H9 (cell line): ENCODE results near the gene EEF1AKMT3. TPM values are rescaled to one million over a fixed set of nuclear protein-coding genes. Genes with fewer than 3 reads are reported as not detected.

Experiments
- DNase-seq: peaks from one replicate; pipeline ENCODE4 v3.0.0-alpha.2; 2017
- H2AFZ ChIP-seq: one replicate; pipeline ENCODE4 v1.6.1; 2013; ENCODE audit warnings: mild to moderate bottlenecking, low read length, control low read depth, moderate library complexity
- H2AK5ac ChIP-seq: 2 replicates; pipeline ENCODE4 v1.6.1; 2013; ENCODE audit warnings: low read length, control low read depth, mixed read lengths; ENCODE audit not compliant: insufficient read length
- H2BK120ac ChIP-seq: one replicate; pipeline ENCODE4 v1.6.1; 2013; ENCODE audit warnings: low read depth, mild to moderate bottlenecking, low read length, control low read depth, inconsistent platforms; ENCODE audit not compliant: poor library complexity, severe bottlenecking
- H2BK12ac ChIP-seq: 2 replicates; pipeline ENCODE4 v1.6.1; 2013; ENCODE audit warnings: low read length, control low read depth, mixed read lengths, low read depth; ENCODE audit not compliant: insufficient read length
- H2BK15ac ChIP-seq: 2 replicates; pipeline ENCODE4 v1.6.1; 2013; ENCODE audit warnings: low read depth, low read length, control low read depth
- H2BK20ac ChIP-seq: one replicate; pipeline ENCODE4 v1.6.1; 2013; ENCODE audit warnings: low read depth, mild to moderate bottlenecking, low read length, control low read depth, inconsistent platforms; ENCODE audit not compliant: poor library complexity, severe bottlenecking
- H2BK5ac ChIP-seq: 2 replicates; pipeline ENCODE4 v1.6.1; 2013; ENCODE audit warnings: low read length, control low read depth, mixed read lengths; ENCODE audit not compliant: insufficient read length
- H3K14ac ChIP-seq: 2 replicates; pipeline ENCODE4 v1.6.1; 2013; ENCODE audit warnings: low read length, control low read depth; ENCODE audit not compliant: insufficient read depth
- H3K18ac ChIP-seq: 2 replicates; pipeline ENCODE4 v1.6.1; 2013; ENCODE audit warnings: low read depth, mild to moderate bottlenecking, mixed read lengths, low read length, control low read depth; ENCODE audit not compliant: insufficient read length
- H3K23ac ChIP-seq: 2 replicates; pipeline ENCODE4 v1.6.1; 2013; ENCODE audit warnings: low read length, control low read depth, mixed read lengths, low read depth; ENCODE audit not compliant: insufficient read length
- H3K23me2 ChIP-seq: 2 replicates; pipeline ENCODE4 v1.6.1; 2013; ENCODE audit warnings: low read depth, mild to moderate bottlenecking, mixed read lengths, low read length, control low read depth; ENCODE audit not compliant: insufficient read length, poor library complexity, severe bottlenecking
- H3K27ac ChIP-seq: 2 replicates; pipeline ENCODE4 v1.5.1; 2013; ENCODE audit warnings: low read length, control low read depth, mixed read lengths, low read depth; ENCODE audit not compliant: insufficient read length
- H3K27me3 ChIP-seq: 2 replicates; pipeline ENCODE4 v1.6.1; 2013; ENCODE audit warnings: low read length, control low read depth, inconsistent platforms; ENCODE audit not compliant: insufficient read depth
- H3K4ac ChIP-seq: 2 replicates; pipeline ENCODE4 v1.6.1; 2013; ENCODE audit warnings: low read depth, mild to moderate bottlenecking, control low read depth, inconsistent platforms, low read length, moderate library complexity
- H3K4me1 ChIP-seq: 2 replicates; pipeline ENCODE4 v1.6.1; 2013; ENCODE audit warnings: low read length, control low read depth, inconsistent platforms; ENCODE audit not compliant: insufficient read depth
- H3K4me2 ChIP-seq: 2 replicates; pipeline ENCODE4 v1.6.1; 2013; ENCODE audit warnings: low read length, control low read depth, mixed read lengths; ENCODE audit not compliant: insufficient read length, insufficient read depth
- H3K56ac ChIP-seq: 2 replicates; pipeline ENCODE4 v1.6.1; 2013; ENCODE audit warnings: low read depth, mild to moderate bottlenecking, mixed read lengths, low read length, control low read depth; ENCODE audit not compliant: insufficient read length
- H3K79me1 ChIP-seq: 2 replicates; pipeline ENCODE4 v1.6.1; 2013; ENCODE audit warnings: low read depth, mild to moderate bottlenecking, moderate library complexity, low read length, control low read depth, inconsistent platforms; ENCODE audit not compliant: insufficient read depth, poor library complexity, severe bottlenecking
- H3K79me2 ChIP-seq: 2 replicates; pipeline ENCODE4 v1.6.1; 2013; ENCODE audit warnings: low read length, control low read depth, inconsistent platforms; ENCODE audit not compliant: insufficient read depth
- H3K9ac ChIP-seq: 2 replicates; pipeline ENCODE4 v1.6.1; 2013; ENCODE audit warnings: low read length, control low read depth, mixed read lengths; ENCODE audit not compliant: insufficient read length; ENCODE audit errors: extremely low read depth
- H3K9me3 ChIP-seq: one replicate; pipeline ENCODE4 v1.6.1; 2013; ENCODE audit warnings: low read depth, low read length, inconsistent platforms; ENCODE audit not compliant: control insufficient read depth
- H3T11ph ChIP-seq: one replicate; pipeline ENCODE4 v1.6.1; 2013; ENCODE audit warnings: mild to moderate bottlenecking, low read length, control low read depth, inconsistent platforms
- H4K20me1 ChIP-seq: one replicate; pipeline ENCODE4 v1.6.1; 2013; ENCODE audit not compliant: control insufficient read depth, insufficient read length, insufficient read depth
- H4K5ac ChIP-seq: 2 replicates; pipeline ENCODE4 v1.6.1; 2013; ENCODE audit warnings: low read depth, mild to moderate bottlenecking, mixed read lengths, low read length, control low read depth; ENCODE audit not compliant: insufficient read length
- H4K8ac ChIP-seq: replicated peaks from 2 replicates; pipeline ENCODE4 v1.6.1; 2013; ENCODE audit warnings: low read length, control low read depth, mixed read lengths, low read depth; ENCODE audit not compliant: insufficient read length
- H4K91ac ChIP-seq: 2 replicates; pipeline ENCODE4 v1.6.1; 2013; ENCODE audit warnings: low read depth, mild to moderate bottlenecking, moderate library complexity, mixed read lengths, low read length, control low read depth; ENCODE audit not compliant: insufficient read length
- H3K27ac Mint-ChIP-seq, 3 experiments: 2 replicates in 2 of 3; 3 replicates in 1 of 3; pipeline ENCODE4 v1.8.0; 2020 to 2021; ENCODE audit warnings: mixed read lengths in 3 of 3, mild to moderate bottlenecking in 1 of 3, moderate library complexity in 1 of 3
- H3K27me3 Mint-ChIP-seq: 2 replicates; pipeline ENCODE4 v1.8.0; 2021; ENCODE audit warnings: low read depth, mild to moderate bottlenecking, moderate library complexity, mixed read lengths
- H3K36me3 Mint-ChIP-seq, 3 experiments: 2 replicates in 2 of 3; 3 replicates in 1 of 3; pipeline ENCODE4 v1.8.0; 2020 to 2021; ENCODE audit warnings: low read depth in 3 of 3, mixed read lengths in 3 of 3; ENCODE audit not compliant: insufficient read depth in 1 of 3
- H3K4me1 Mint-ChIP-seq, 2 experiments: 2 replicates each; pipeline ENCODE4 v1.8.0; 2020; ENCODE audit warnings: mixed read lengths in 2 of 2
- H3K4me3 Mint-ChIP-seq, 2 experiments: 2 replicates in 1 of 2; 3 replicates in 1 of 2; pipeline ENCODE4 v1.8.0; 2020 to 2021; ENCODE audit warnings: mild to moderate bottlenecking in 2 of 2, mixed read lengths in 2 of 2, moderate library complexity in 1 of 2
- H3K9me3 Mint-ChIP-seq, 2 experiments: 2 replicates in 1 of 2; 3 replicates in 1 of 2; pipeline ENCODE4 v1.8.0; 2020; ENCODE audit warnings: mild to moderate bottlenecking in 2 of 2, mixed read lengths in 2 of 2, moderate library complexity in 1 of 2
- WGBS: extraction: QIAGEN DNeasy Blood & Tissue Kit; methylation state at CpG from one replicate; pipeline ENCODE4 v1.1.7; 2013; ENCODE audit warnings: missing lambda C conversion rate, low lambda C conversion rate, mixed read lengths; ENCODE audit not compliant: insufficient read length; ENCODE audit errors: extremely low coverage; 5-methylcytosine and 5-hydroxymethylcytosine counted together
- total RNA-seq: library from RNA; stranded (reverse); gene quantifications from 2 replicates; pipeline ENCODE4 v1.2.1, GENCODE V29; 2021
- TF ChIP-seq, protein P1 (sequence below): fragments of 200-600 bp; sonication (generic); conservative IDR thresholded peaks from 3 replicates; pipeline ENCODE4 v1.8.0; 2021; ENCODE audit warnings: antibody characterized with exemption, mild to moderate bottlenecking

EEF1AKMT3 gene
- total RNA-seq, 1 experiment from 2014 or later, result 2.9 TPM

DNA sequence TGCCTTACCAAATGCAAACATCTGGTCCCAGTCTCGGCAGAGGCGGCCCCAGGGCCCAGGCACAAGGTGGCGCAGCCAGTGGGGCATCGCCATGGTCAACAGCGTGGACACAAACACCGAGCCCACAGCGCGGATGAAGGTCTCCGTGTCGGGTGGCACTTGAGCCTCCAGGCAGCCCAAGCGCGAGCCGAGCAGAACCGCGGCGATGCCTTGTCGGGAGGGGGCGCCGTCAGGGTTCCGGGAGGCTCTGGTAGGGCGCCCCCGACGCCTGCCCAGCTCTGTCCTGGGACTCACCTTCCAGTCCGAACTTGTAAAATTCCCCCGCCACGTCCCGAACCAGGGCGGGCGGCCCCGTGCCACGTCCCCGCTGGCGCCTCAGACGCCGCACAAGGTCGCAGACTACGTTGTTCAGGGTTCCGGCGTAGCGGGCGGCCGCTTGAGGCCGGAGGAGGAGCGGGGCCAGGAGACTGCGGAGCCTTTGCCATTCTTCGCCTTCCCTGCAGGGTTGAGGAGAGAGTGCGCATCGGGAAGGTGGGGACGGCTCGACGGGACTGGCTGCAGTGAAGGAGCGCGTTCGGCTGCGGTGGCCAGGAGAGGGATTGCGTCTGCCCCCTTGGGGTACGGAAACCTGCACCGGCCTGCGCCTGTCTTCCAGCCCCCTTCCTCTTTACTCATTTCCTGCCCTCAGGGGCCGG, 7.3 kb upstream of the EEF1AKMT3 start:
- Mint-ChIP-seq H3K9me3 (no peaks in the 10 kb centered on the region), H3K4me3 (peak overlapping the region; percentile 57 to 75), H3K4me1 (peaks cover 27 to 40% of the 10 kb centered on the region in 2 experiments), H3K27me3 (peaks cover 48% of the 10 kb centered on the region), H3K27ac (no peak overlapping the region; a peak in 1 of 7 replicates), H3K36me3 (peaks cover 12 to 25% (median 20%) of the 10 kb centered on the region in 3 experiments; a peak in 6 of 7 replicates)
- peak overlapping the region; percentile 39 for H3K14ac ChIP-seq
- no peak overlapping the region for H3K18ac ChIP-seq
- H4K5ac ChIP-seq, result no peak overlapping the region
- no peak overlapping the region for H2BK15ac ChIP-seq
- no CpG with 5 or more reads among the region's 60 CpGs for WGBS
- H3K4ac ChIP-seq, result no peak overlapping the region
- no peak overlapping the region for H2AFZ ChIP-seq
- no peak overlapping the region for H2BK12ac ChIP-seq
- H2AK5ac ChIP-seq, result no peak overlapping the region
- H4K8ac ChIP-seq, result no peak overlapping the region
- no peak overlapping the region for H2BK5ac ChIP-seq
- peak overlapping the region; percentile 80 for H3K4me2 ChIP-seq
- H3K56ac ChIP-seq, result no peak overlapping the region
- no peak overlapping the region for H3K9ac ChIP-seq
- peak; percentile 78 for DNase-seq
- H3T11ph ChIP-seq, result no peak overlapping the region
- H3K4me1 ChIP-seq, result peaks cover 3% of the 10 kb centered on the region; the same call in 1 of the 2 replicates
- TF ChIP-seq, protein P1, sequence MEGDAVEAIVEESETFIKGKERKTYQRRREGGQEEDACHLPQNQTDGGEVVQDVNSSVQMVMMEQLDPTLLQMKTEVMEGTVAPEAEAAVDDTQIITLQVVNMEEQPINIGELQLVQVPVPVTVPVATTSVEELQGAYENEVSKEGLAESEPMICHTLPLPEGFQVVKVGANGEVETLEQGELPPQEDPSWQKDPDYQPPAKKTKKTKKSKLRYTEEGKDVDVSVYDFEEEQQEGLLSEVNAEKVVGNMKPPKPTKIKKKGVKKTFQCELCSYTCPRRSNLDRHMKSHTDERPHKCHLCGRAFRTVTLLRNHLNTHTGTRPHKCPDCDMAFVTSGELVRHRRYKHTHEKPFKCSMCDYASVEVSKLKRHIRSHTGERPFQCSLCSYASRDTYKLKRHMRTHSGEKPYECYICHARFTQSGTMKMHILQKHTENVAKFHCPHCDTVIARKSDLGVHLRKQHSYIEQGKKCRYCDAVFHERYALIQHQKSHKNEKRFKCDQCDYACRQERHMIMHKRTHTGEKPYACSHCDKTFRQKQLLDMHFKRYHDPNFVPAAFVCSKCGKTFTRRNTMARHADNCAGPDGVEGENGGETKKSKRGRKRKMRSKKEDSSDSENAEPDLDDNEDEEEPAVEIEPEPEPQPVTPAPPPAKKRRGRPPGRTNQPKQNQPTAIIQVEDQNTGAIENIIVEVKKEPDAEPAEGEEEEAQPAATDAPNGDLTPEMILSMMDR, result peak; percentile 64
- H3K9me3 ChIP-seq, result no peaks in the 10 kb centered on the region
- H3K27ac ChIP-seq, result no peak overlapping the region
- peaks cover 25% of the 10 kb centered on the region for H3K23me2 ChIP-seq
- H2BK120ac ChIP-seq, result no peak overlapping the region
- no peaks in the 10 kb centered on the region for H3K79me2 ChIP-seq
- H3K79me1 ChIP-seq, result no peaks in the 10 kb centered on the region
- H3K27me3 ChIP-seq, result peaks cover 31% of the 10 kb centered on the region; the same call in 1 of the 2 replicates
- H2BK20ac ChIP-seq, result no peak overlapping the region
- H4K20me1 ChIP-seq, result no peaks in the 10 kb centered on the region
- H3K23ac ChIP-seq, result no peak overlapping the region
- no peak overlapping the region for H4K91ac ChIP-seq
